ENCODE data around the gene CTSC.

The CTSC gene

GRCh38 chr11:88288560-88288959, 49.0 kb downstream of the CTSC start:
- DNase-seq (ENCODE audit: low spot score), result no peak
- in situ Hi-C loops (cut with MboI; ENCODE audit: low pct_unique_long_range_greater_than_20kb, low sequenced_read_pairs, unreplicated experiment), result no loop called here
- TF ChIP-seq CTCF (IDR thresholded peaks at IDR 0.05; ENCODE audit: extremely low read depth, insufficient read depth, missing control alignments), result no peak

GRCh38 chr11:88284336-88285050, 53.0 kb downstream of the CTSC start:
- no peak for DNase-seq (ENCODE audit: low spot score)
- in situ Hi-C loops (cut with MboI; ENCODE audit: low pct_unique_long_range_greater_than_20kb, low sequenced_read_pairs, unreplicated experiment), result no loop called here
- no peak for TF ChIP-seq CTCF (IDR thresholded peaks at IDR 0.05; ENCODE audit: extremely low read depth, insufficient read depth, missing control alignments)

- no peak for DNase-seq (ENCODE audit: low spot score)
- in situ Hi-C loops (cut with MboI; ENCODE audit: low pct_unique_long_range_greater_than_20kb, low sequenced_read_pairs, unreplicated experiment), result no loop called here
- TF ChIP-seq CTCF (IDR thresholded peaks at IDR 0.05; ENCODE audit: extremely low read depth, insufficient read depth, missing control alignments), result no peak
Observed at GRCh38 chr11:88282747-88283515, 54.6 kb downstream of the CTSC start.

GRCh38 chr11:88281317-88281712, 56.2 kb downstream of the CTSC start:
- peak; percentile 16 for TF ChIP-seq CTCF (IDR thresholded peaks at IDR 0.05; ENCODE audit: extremely low read depth, insufficient read depth, missing control alignments)
- in situ Hi-C loops (cut with MboI; ENCODE audit: low pct_unique_long_range_greater_than_20kb, low sequenced_read_pairs, unreplicated experiment), result no loop called here
- no peak for DNase-seq (ENCODE audit: low spot score)

- TF ChIP-seq CTCF (IDR thresholded peaks at IDR 0.05; ENCODE audit: extremely low read depth, insufficient read depth, missing control alignments), result no peak
- in situ Hi-C loops (cut with MboI; ENCODE audit: low pct_unique_long_range_greater_than_20kb, low sequenced_read_pairs, unreplicated experiment), result no loop called here
- no peak for DNase-seq (ENCODE audit: low spot score)
Observed at GRCh38 chr11:88280673-88281316, 56.7 kb downstream of the CTSC start.

- in situ Hi-C loops (cut with MboI; ENCODE audit: low pct_unique_long_range_greater_than_20kb, low sequenced_read_pairs, unreplicated experiment), result no loop called here
- no peak for DNase-seq (ENCODE audit: low spot score)
- TF ChIP-seq CTCF (IDR thresholded peaks at IDR 0.05; ENCODE audit: extremely low read depth, insufficient read depth, missing control alignments), result no peak
Observed at GRCh38 chr11:88277349-88277915, 60.1 kb downstream of the CTSC start.

Data from GM13977 (cell line).